HCT116 (cell line): ENCODE results near the gene NECAB2.

Experiments used
- CTCF ChIP-seq, 3 experiments: fragments of 200-600 bp in 1 of 3; sonication (generic) in 1 of 3; IDR thresholded peaks in 2 of 3; conservative IDR thresholded peaks in 1 of 3; 2 replicates each; pipeline ENCODE4 v1.5.1; 2012 to 2017; ENCODE audit warnings: low read depth in 2 of 3, low read length in 2 of 3, antibody characterized with exemption in 1 of 3, borderline replicate concordance in 1 of 3, control low read depth in 1 of 3, mild to moderate bottlenecking in 1 of 3, mixed read lengths in 1 of 3, mixed run types in 1 of 3, moderate library complexity in 1 of 3; ENCODE audit not compliant: insufficient read depth in 1 of 3
- EZH2 ChIP-seq: fragments of 200-600 bp; sonication (generic); IDR thresholded peaks from 2 replicates; pipeline ENCODE4 v1.6.1; 2017; ENCODE audit warnings: antibody characterized with exemption, mixed run types
- EZH2phosphoT487 ChIP-seq: fragments of 200-600 bp; IDR thresholded peaks from 2 replicates; pipeline ENCODE4 v1.6.1; 2018; ENCODE audit warnings: antibody characterized with exemption, borderline replicate concordance
- POLR2A ChIP-seq: IDR thresholded peaks from 2 replicates; pipeline ENCODE4 v1.7.0; 2011; ENCODE audit warnings: borderline replicate concordance; ENCODE audit not compliant: insufficient read depth, insufficient read length; ENCODE audit errors: extremely low read depth
- RAD21 ChIP-seq: IDR thresholded peaks from 2 replicates; pipeline ENCODE4 v1.6.1; 2012; ENCODE audit warnings: low read depth, mild to moderate bottlenecking
- YY1 ChIP-seq: IDR thresholded peaks from 2 replicates; pipeline ENCODE4 v1.6.1; 2011; ENCODE audit warnings: low read length, low read depth, moderate library complexity, mild to moderate bottlenecking; ENCODE audit not compliant: insufficient replicate concordance; ENCODE audit errors: extremely low read depth

GRCh38 chr16:83932955-83933673 is 34.9 kb upstream of the NECAB2 start:
- TF ChIP-seq CTCF (IDR thresholded peaks at IDR 0.05 in 2 of 3, conservative IDR thresholded peaks at IDR 0.05 in 1 of 3; ENCODE audit: borderline replicate concordance in 1 of 3, insufficient read depth in 1 of 3, low read depth in 2 of 3, low read length in 2 of 3) (no peak), YY1 (no peak), RAD21 (no peak), POLR2A (no peak), EZH2phosphoT487 (no peak), EZH2 (no peak)
